Epithelial cell of esophagus (primary cell): Measurements from ENCODE around the gene EXD2.

Source experiments
- DNase-seq: peaks from one replicate; pipeline ENCODE4 v3.0.0; 2010; ENCODE audit warnings: low read depth
- H3K4me3 ChIP-seq: 2 replicates; pipeline ENCODE4 v1.5.1; 2011; ENCODE audit warnings: mild to moderate bottlenecking, low read length, control low read depth
- TF ChIP-seq, protein P1 (sequence below): IDR thresholded peaks from 2 replicates; pipeline ENCODE4 v1.5.1; 2011; ENCODE audit warnings: low read depth, mild to moderate bottlenecking, low read length, control low read depth, inconsistent platforms; ENCODE audit not compliant: insufficient read depth; ENCODE audit errors: missing control alignments

Gene EXD2

GRCh38 chr14:69266572-69267345 is 75.5 kb downstream of the EXD2 start:
- TF ChIP-seq, protein P1, sequence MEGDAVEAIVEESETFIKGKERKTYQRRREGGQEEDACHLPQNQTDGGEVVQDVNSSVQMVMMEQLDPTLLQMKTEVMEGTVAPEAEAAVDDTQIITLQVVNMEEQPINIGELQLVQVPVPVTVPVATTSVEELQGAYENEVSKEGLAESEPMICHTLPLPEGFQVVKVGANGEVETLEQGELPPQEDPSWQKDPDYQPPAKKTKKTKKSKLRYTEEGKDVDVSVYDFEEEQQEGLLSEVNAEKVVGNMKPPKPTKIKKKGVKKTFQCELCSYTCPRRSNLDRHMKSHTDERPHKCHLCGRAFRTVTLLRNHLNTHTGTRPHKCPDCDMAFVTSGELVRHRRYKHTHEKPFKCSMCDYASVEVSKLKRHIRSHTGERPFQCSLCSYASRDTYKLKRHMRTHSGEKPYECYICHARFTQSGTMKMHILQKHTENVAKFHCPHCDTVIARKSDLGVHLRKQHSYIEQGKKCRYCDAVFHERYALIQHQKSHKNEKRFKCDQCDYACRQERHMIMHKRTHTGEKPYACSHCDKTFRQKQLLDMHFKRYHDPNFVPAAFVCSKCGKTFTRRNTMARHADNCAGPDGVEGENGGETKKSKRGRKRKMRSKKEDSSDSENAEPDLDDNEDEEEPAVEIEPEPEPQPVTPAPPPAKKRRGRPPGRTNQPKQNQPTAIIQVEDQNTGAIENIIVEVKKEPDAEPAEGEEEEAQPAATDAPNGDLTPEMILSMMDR, result no peak
- no peak for DNase-seq

DNA sequence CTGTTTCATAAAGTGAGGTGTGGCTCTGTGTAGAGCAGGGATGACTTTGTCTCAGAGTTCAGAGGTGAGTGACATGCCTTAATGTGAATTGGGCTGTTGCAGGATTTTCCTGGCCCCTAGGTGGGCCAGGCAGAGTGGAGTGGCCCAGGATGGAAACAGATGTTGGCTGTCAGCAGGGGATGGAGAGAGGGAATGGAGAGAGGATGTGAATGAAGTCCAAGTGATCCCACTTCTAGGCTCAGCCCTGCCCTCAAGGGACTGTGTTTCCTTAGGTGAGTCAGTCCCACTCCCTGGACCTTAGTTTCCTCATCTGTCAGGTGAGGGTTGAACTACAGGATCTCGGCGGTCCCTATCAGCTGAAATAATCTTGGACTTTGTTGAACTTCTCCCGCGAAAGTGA is 76.2 kb downstream of the EXD2 start:
- TF ChIP-seq, protein P1, result no peak
- peak; percentile 16 for DNase-seq
- H3K4me3 ChIP-seq, result no peak overlapping the region

More at GRCh38 chr14:69266572-69267345, 75.5 kb downstream of the EXD2 start:
- H3K4me3 ChIP-seq, result no peak overlapping the region

DNA sequence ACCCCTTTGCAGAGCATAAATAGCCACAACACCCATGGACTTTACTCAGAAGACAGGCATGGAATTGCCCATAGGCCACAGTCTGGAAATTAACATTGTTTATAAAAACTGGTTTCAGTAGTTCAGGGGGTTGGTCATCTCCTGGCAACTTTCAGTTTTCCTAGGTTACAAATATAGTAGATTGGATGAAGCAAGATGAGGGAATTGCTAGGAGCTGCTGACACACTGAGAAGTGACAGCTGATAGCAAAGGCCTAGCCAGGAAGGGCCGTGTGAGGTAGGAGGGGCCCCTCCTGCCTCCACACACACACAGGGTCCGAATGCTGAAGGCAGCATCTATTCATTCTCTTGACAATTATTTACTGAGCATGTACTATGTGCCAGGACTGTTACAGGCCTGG is 76.9 kb downstream of the EXD2 start:
- H3K4me3 ChIP-seq, result no peak overlapping the region
- no peak for DNase-seq
- TF ChIP-seq, protein P1, result no peak

- DNase-seq, result peak; percentile 73
Measured at GRCh38 chr14:69268763-69269162, 77.5 kb downstream of the EXD2 start.

DNA sequence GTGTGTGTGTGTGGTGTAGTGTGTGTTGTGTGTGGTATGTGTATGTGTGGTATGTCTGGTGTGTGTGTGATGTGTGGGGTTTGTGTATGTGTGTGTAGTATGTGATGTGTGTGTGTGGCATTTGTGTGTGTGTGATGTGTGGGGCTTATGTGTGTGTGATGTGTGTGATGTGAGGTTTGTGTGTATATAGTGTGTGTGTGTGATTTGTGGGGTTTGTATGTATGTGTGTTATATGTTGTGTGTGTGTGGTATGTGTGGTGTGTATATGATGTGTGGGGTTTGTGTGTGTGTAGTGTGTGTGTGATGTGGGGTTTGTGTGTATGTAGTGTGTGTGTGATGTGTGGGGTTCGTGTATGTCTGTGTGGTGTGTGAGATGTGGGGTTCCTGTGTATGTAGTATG is 78.1 kb downstream of the EXD2 start:
- DNase-seq, result no peak
- TF ChIP-seq, protein P1, result no peak
- no peak overlapping the region for H3K4me3 ChIP-seq

More at GRCh38 chr14:69268763-69269162, 77.5 kb downstream of the EXD2 start:
- TF ChIP-seq, protein P1, result no peak
- no peak overlapping the region for H3K4me3 ChIP-seq

GRCh38 chr14:69270097-69270496 is 78.8 kb downstream of the EXD2 start:
- H3K4me3 ChIP-seq, result no peak overlapping the region
- DNase-seq, result no peak
- TF ChIP-seq, protein P1, result no peak
